ENCODE results near the gene MED27.
A peak's percentile ranks its signal among the peaks of the same experiment; 100 is the strongest.

MED27 gene

DNA sequence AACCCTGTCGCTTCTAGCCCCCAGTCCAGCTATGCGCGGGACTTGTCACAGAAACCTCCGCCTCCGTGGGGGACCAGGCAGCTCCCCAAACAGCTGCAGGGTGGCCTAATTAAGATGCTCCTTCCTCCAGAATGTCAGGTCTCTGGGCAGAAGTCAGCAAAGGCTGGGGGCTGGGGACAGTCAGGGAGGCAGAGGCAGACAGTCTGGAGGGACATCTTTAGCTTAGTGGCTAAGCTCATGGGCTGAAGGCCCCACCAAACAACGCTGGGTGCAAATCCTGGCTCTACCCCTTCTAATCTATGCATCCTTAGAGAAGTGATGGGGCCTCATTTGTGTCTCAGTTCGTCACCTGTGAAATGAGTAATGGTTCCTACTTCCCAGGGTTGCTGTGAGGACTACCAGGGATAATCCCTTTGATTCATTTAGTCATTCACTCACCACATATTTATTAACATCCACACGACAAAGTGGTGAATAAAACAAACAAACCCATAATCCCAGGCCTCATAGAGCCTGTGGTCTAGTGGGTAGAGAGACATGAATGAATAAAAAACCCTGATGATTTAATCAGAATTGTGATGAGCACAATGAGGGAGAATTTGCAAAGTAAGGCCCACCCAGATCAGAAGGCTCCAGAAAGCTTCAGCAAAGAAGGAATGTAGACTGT lies 20.2 kb upstream of the MED27 start:
- no peak overlapping the region for H3K4me3 ChIP-seq (replicated peaks in 1 of 2; ENCODE audit: low read depth in 2 of 2, low read length in 2 of 2)
- no peak for DNase-seq (ENCODE audit: low read depth in 2 of 2)
- TF ChIP-seq, protein P1, sequence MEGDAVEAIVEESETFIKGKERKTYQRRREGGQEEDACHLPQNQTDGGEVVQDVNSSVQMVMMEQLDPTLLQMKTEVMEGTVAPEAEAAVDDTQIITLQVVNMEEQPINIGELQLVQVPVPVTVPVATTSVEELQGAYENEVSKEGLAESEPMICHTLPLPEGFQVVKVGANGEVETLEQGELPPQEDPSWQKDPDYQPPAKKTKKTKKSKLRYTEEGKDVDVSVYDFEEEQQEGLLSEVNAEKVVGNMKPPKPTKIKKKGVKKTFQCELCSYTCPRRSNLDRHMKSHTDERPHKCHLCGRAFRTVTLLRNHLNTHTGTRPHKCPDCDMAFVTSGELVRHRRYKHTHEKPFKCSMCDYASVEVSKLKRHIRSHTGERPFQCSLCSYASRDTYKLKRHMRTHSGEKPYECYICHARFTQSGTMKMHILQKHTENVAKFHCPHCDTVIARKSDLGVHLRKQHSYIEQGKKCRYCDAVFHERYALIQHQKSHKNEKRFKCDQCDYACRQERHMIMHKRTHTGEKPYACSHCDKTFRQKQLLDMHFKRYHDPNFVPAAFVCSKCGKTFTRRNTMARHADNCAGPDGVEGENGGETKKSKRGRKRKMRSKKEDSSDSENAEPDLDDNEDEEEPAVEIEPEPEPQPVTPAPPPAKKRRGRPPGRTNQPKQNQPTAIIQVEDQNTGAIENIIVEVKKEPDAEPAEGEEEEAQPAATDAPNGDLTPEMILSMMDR (IDR thresholded peaks at IDR 0.05; ENCODE audit: low read depth, low read length): no peak

DNA sequence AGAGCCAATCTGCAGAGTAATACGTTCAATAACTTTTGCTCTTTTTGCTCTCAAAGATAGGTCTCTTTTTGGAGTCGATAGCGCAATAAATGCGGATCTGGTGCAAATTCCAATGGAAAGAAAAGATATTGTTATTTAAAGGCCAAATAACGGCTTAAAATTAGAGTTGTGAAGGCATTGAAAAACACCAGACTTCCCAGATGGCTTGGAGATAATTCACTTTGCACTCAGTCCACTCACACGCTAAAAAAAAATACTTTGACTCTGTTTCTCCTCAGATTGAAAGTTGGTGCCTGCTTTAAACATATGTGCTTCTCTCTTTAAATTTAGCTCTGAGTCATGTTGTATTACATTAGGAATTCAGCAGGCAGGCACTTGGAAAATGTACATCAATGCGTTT lies 19.5 kb upstream of the MED27 start:
- H3K4me3 ChIP-seq (replicated peaks in 1 of 2; ENCODE audit: low read depth in 2 of 2, low read length in 2 of 2): no peak overlapping the region
- TF ChIP-seq, protein P1 (IDR thresholded peaks at IDR 0.05; ENCODE audit: low read depth, low read length): no peak

DNA sequence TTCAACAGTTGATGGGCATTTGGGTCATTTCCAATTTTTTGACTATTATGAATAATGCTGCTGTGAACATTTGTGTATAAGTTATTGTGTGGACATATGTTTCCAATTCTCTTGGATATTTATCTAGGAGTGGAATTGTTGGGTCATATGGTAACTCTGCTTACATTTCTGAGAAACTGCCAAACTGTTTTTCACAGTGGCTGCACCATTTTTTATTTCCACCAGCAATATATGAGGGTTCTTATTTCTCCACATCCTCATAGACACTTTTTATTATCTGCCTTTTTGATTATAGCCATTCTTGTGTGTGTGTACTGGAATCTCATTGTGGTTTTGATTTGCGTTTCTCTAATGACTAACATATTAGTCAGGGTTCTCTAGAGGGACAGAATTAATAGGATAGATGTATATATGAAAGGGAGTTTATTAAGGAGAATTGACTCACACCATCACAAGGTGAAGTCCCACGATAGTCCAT lies 14.7 kb upstream of the MED27 start:
- TF ChIP-seq, protein P1 (IDR thresholded peaks at IDR 0.05; ENCODE audit: low read depth, low read length): no peak
- no peak overlapping the region for H3K4me3 ChIP-seq (replicated peaks in 1 of 2; ENCODE audit: low read depth in 2 of 2, low read length in 2 of 2)
- DNase-seq (ENCODE audit: low read depth in 2 of 2): peak; percentile 73 to 79

More for the DNA sequence above, 19.5 kb upstream of the MED27 start:
- DNase-seq (ENCODE audit: low read depth in 2 of 2): no peak

DNA sequence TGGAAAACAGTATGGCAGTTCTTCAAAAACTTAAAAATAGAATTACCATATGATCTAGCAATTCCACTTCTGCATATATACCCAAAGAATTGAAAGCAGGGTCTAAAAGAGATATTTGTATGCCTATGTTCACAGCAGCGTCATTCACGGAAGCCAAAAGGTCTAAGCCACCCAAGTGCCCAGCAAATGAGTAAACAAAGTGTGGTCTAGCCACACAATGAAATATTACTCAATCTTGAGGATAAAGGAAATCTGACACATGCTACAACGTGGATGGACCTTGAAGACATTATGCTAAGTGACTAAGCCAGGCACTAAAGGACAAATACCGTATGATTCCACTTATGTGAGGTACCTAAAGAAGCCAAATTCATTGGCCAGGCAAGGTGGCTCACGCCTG lies 11.1 kb upstream of the MED27 start:
- TF ChIP-seq, protein P1 (IDR thresholded peaks at IDR 0.05; ENCODE audit: low read depth, low read length): no peak
- no peak overlapping the region for H3K4me3 ChIP-seq (replicated peaks in 1 of 2; ENCODE audit: low read depth in 2 of 2, low read length in 2 of 2)
- peak in 1 of 2 donors; percentile 87 for DNase-seq (ENCODE audit: low read depth in 2 of 2)

DNA sequence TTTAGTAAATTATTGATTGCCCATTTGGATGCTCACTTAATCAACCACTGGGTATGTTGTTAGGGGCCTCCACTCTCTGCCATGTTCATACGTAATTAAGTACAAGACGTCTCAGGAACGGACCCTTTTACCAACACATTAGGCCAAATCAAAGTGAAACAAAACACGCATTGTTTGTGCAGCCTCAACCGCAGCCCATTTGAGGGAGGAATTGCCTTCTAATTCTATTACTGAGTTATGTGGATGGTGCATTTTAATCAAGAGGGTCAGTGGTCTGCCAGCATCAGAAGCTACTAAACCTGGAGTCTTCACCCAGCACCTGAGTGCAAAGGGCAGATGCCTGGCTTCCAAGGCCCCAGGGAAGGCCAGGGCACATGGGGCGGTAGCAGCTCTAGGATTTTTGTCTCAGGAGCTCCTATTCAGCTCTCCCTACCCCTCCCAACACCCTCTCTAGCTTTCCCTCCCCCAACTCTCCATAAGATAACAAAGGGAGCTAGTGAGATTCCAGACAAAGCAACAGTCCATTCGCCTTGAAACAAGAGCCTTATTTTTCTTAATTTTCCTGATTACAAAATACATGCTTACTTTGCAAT lies 7.9 kb upstream of the MED27 start:
- no peak for DNase-seq (ENCODE audit: low read depth in 2 of 2)
- no peak overlapping the region for H3K4me3 ChIP-seq (replicated peaks in 1 of 2; ENCODE audit: low read depth in 2 of 2, low read length in 2 of 2)
- TF ChIP-seq, protein P1 (IDR thresholded peaks at IDR 0.05; ENCODE audit: low read depth, low read length): no peak

DNA sequence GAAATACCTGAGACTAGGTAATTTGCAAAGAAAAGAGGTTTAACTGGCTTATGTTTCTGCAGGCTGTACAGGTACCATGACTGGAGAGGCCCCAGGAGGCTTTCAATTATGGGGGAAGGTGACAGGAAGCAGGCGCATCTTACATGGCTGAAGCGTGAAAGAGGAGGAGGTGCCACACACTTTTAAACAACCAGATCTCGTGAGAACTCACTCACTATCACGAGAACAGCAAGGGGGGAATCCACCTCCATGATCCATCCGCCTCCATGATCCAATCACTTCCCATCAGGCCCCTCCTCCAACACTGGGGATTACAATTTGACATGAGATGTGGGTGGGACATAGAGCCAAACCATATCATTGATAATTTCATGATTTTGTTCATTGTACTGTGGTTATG lies 2.5 kb upstream of the MED27 start:
- no peak overlapping the region for H3K4me3 ChIP-seq (replicated peaks in 1 of 2; ENCODE audit: low read depth in 2 of 2, low read length in 2 of 2)
- no peak for DNase-seq (ENCODE audit: low read depth in 2 of 2)
- TF ChIP-seq, protein P1 (IDR thresholded peaks at IDR 0.05; ENCODE audit: low read depth, low read length): no peak
